A549 (cell line): Measurements from ENCODE around the gene VPS37D.

Experiments used
- BHLHE40 ChIP-seq: IDR thresholded peaks from 2 replicates; pipeline ENCODE4 v1.6.1; 2012; ENCODE audit warnings: low read depth, low read length, inconsistent platforms
- NFE2L2 ChIP-seq: fragments of 150-350 bp; conservative IDR thresholded peaks from 2 replicates; pipeline ENCODE4 v1.6.1; 2014; ENCODE audit warnings: low read length
- PHF8 ChIP-seq: fragments of 200-600 bp; sonication (generic); IDR thresholded peaks from 2 replicates; pipeline ENCODE4 v1.6.1; 2016; ENCODE audit warnings: low read depth, mild to moderate bottlenecking, antibody characterized with exemption, moderate library complexity, borderline replicate concordance

GRCh38 chr7:73688288-73688687, 20.7 kb downstream of the VPS37D start:
- TF ChIP-seq NFE2L2 (no peak), BHLHE40 (no peak), PHF8 (no peak)
